HG02571 (cell line): Measurements from ENCODE around the gene GRIA2.
"Not testable (repeated sequence)": the region's sequence is repeated elsewhere in the genome, so short reads cannot be mapped to it uniquely, and the experiment has no call there.

ENCODE experiments used
- ATAC-seq: cut with Tn5 transposase; IDR thresholded peaks from one replicate; pipeline ENCODE4 v1.9.1; 2021; ENCODE audit warnings: mild to moderate bottlenecking, moderate library complexity; ENCODE audit not compliant: unreplicated experiment

The GRIA2 gene

DNA sequence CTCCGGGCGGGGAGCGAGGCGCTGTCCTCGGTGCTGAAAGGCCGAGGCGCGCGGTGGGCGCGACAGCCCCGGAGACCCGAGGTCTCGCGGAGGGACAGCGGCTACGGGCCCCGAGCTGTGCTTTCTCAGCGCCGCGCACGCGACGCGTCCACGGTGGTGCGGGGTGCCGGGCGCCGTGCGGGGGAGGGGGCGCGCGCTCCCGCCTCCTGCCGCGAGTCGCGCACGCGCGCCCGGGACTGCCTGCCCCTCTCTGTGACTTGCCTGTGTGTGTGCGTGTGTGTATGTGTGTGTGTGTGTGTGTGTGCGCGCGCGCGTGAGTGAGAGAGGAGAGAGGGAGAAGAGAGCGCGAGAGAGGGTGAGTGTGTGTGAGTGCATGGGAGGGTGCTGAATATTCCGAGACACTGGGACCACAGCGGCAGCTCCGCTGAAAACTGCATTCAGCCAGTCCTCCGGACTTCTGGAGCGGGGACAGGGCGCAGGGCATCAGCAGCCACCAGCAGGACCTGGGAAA lies at the start of gene GRIA2:
Gene GRIA2, plus strand, starts transcription at position 358 of the 511 bp plus-strand sequence. CDS start 315 bp downstream, outside the sequence.
- ATAC-seq, result no peak

DNA sequence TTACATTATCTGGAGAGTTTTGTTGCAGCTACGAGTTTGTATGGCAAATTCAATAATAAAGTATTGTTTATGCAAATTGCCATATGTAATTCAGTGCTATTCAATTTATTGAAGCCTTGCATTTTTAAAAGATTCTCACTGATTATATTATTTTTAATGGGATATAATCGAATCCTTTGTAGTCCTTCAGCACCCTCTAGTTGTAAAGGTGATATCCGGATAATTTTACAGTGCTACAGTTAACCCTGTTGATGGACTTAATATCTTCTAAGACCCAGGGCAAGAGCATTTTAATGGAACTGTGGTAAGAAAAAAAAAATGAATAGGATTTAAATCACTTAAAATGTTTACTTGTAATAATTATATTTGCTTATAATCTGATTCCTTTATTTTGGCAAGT lies 48.5 kb upstream of the GRIA2 start:
- no peak for ATAC-seq

DNA sequence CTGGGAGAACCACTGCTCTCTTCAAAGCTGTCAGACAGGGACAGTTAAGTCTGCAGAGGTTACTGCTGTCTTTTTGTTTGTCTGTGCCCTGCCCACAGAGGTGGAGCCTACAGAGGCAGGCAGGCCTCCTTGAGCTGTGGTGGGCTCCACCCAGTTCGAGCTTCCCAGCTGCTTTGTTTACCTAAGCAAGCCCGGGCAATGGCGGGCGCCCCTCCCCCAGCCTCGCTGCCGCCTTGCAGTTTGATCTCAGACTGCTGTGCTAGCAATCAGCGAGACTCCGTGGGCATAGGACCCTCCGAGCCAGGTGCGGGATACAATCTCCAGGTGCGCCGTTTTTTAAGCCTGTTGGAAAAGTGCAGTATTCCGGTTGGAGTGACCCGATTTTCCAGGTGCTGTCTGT lies 40.3 kb upstream of the GRIA2 start:
- ATAC-seq, result not testable (repeated sequence)

DNA sequence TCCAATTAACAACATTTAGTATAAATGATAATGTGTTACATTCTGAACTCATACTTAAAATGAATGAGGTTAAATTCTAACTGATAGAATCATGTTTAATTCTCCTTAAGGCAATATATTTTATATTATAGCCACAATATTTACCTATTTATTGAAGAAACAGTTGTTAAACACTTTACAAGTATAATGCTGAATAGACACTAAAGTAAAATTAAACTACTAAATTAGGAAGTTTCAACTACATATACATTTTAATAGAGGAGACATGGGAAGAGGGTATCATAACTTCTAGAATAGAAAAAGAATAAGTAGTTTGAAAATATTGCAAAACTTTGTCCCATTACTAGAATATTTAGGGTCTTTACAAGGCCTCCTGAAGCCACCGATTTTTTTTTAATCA lies 36.2 kb upstream of the GRIA2 start:
- ATAC-seq, result no peak

DNA sequence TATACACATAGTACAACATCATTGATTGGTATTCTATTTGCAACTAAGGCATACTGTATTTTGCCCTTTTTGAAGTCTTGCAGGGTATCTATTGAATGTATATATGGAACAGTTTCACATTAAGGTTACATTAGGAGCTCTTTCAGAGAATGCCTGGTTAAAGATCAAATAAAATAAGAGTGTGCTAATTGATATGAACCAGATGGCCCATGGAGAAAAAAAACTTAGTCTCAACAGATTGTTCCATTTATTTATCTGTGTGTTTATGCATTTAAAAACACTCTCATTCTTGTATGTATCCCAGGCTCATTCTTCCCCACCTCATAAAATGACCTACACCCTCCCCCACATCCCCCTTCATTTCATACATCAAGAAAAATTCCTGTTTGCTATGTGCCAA lies 35.2 kb upstream of the GRIA2 start:
- ATAC-seq, result no peak

DNA sequence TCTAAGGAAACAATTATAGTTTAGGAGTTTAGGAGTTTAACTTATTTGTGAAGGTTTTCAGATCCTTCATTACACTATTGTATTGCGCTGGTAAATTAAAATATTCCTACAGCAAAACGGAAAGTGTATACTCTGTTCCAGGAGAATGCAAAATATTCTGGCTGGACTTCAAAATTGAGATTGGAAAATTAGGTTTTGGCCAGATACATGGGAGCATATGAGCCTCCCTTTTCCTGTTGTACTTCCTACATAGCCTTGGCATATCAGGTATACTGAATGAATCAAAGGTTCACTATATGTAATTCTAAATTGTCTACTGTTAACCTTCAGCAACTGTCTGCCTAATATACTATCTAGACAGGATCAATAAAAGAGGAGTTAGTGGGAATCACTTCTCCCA lies 25.2 kb upstream of the GRIA2 start:
- no peak for ATAC-seq

DNA sequence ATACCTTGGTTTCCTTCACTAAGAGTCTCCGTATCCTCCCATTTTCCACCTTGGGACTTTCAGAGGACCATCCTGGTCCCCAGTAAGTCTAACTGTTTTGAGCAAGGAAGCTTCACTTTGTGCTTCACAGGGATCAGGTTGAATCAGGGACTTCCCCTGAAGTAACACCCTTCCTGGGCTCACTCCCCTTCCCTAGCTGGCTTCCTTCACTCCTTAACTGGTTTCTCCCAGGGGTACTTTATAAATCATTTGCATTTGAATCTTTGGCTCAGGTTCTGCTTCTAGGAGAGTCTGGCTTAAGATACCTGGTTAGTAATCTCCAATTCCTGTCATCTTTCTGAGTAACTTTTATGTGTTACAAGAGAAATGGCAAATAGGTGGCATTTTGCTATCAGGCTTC lies 24.5 kb upstream of the GRIA2 start:
- no peak for ATAC-seq

DNA sequence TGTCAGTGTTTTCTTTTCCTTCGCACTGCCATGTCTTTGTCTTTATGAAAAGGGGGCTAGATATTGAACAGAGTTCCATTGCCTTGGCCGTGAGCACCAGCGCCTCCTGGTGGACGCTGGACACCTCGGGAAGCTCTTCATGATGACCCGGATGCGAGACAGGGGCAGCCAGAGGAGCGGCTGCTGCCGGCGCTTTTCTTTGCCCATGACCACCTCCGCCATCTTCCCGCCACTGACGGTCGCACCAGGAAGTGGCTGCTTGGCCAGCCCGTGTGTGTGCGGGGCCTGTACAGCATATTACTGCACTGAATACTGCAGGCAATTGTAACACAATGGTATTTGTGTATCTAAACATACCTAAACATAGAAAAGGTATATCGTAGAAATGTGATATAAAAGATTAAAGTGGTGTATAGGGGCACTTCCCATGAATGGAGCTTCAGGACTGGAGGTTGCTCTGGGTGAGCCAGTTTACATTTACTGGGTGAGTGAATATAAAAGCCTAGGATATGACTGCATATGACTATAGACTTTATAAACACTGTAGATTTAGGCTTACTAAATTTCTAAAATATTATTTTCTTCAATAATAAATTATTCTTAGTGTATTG lies 15.8 kb upstream of the GRIA2 start:
- no peak for ATAC-seq

DNA sequence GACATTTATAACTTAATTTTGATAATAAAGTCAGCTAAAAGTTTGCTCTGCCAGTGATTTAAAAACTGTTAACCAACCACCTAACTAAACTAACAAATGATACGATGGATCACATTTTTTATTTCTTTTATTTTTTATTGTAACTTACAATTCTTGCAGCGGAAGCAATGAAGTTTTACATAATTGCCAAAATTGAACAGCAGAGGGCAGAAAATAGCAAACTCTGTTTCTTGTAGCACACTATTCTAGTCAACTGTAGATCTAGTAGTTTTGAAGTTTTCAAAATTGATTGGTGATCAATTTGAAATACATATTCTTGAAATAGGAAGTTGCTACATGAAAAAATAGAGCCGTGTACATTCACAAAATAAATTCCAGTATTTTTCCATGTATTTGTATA lies 2.8 kb upstream of the GRIA2 start:
- no peak for ATAC-seq

DNA sequence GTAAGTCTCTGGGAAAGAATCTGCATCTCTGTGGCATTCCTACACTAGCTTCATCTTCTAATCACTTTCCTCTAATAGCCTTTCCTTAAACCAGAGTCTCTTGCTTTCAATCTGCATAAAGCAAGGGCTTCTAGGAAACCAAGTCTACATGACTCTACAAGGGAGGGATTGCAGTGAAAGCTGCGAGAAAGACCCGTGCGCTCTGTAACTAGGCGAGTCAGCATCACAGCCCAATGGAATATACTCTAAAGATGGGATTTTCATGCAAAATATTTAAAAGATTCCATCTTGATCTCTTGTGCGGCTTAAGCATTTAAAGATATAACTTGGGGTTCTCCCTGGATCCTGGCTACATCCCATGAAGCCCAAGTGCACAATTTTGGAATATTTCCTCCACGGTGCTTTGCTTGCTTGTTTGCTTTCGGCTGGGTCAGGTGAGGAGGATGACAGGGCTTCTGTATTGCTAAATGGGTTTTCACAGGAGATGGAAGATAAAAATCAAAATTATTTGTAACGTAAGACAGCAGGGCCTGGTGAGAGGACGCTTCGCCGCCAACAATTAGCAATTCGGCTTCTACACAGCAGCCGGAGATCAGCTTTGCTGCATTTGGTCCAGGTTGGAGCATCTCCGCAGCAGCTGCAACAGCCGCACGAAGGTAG lies 687 bp upstream of the GRIA2 start:
- no peak for ATAC-seq

DNA sequence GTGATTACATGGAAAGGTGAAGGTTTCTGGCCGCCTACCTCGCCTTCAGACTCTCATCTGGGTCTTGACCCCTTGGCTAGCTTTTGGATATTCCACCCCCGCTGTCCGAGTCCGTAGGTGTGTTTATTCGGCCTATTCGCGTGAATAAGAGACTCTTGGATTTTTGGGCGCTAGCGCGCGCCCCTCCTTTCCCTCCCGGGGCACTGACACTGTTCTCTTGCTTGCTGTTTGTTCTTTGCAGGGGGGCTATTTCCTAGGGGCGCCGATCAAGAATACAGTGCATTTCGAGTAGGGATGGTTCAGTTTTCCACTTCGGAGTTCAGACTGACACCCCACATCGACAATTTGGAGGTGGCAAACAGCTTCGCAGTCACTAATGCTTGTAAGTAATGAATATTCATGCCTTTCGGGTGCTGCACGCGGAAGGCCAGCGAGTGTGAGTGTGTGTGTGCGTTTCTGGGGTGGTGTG lies 932 bp downstream of the GRIA2 start:
- no peak for ATAC-seq

DNA sequence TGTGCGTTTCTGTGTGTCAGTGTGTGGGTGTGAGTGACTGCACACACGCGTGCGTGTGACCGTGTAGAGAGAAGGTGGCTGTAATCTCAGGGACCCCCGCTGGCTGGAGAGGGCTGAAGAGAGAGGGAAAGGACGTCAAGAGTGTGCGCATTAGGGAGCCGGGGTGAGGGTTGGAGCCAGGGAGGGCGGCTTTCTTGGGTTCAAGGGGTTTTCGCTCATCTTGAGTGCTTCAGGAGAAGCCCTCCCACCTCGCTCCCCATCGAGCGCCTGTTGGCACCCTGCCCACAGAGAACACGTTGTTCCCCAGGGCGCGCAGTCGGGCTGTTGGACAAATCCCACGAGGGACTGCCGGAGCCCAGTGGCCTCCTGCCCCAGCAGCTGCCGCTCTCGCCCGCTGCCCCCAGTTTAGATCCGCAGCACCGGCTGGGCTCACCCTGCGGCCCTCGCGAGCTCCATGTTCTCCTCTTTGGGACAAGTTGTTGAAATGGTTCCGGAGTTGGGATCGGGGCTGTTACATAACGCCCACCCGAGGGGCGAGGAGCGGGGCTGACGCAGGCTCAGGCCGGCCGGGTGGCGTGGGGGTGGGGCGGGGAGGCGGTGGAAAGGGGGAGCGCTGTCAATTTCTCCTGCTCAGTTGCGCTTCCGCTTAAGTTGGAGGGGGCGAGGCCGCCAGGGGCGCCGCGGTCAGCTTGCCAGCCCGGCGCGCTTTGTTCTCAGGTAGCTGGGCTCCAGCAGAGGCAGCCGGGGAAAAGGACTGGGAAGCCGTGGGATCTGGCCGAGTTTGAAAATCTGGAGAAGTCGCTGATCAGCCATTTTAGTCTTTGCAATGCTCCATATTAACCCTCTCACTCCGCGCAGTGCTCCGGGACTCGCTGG lies 1.6 kb downstream of the GRIA2 start:
- ATAC-seq, result no peak

DNA sequence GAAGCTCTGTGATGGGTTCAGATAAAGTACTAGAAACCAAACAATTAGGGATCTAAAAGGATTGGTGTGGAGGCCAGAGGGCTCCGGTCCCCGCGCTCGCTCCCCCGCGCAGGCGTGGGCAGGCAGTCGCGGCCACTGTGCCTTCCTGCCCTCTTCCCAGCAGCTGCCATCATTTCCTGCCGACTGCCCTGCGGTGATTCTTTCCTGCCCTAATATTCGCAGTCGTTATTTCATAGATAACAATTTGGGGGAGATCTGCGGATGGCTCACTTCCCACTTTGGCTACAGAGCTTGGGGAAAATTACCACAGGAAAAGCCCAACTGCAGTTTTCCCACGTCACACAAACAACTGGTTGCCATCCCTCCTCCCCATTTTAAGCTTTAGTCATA lies 2.2 kb downstream of the GRIA2 start:
- ATAC-seq, result no peak

DNA sequence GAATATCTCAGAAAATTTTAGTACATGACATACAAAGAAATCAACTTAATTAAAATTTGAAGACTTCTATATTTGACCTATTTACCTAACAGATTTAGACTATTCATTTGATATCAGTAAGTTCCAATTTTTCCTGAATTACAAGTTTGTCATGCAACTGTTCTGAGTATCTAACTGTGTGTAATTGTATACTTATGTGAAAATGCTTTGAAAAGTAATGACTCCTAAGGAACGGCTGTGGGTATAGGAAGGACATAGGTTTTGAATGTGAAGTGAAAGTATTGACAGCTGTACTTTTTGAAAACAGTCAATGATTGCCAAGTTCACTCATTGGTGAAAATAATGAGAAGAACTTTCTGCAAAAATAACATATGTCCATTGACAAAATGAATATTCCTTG lies 2.9 kb downstream of the GRIA2 start:
- no peak for ATAC-seq

DNA sequence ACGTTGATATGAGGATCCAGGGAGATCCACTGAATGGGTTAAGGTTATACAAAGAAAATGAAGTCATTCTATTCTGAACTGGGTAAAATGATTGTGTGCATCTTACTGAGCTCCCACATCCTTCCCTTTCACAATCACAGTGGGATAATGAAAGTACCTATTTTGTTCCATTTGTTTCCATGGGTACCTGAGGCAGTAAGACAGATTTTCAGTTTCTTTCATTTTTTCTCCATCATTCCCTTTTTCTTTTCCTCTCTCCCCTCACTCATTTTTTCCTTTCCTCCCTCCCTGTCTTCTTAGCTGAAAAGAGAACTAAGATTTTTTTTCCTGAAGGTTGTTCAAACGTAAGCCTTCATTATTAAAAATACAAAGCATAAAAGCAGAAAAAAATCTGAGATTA lies 4.6 kb downstream of the GRIA2 start:
- no peak for ATAC-seq

DNA sequence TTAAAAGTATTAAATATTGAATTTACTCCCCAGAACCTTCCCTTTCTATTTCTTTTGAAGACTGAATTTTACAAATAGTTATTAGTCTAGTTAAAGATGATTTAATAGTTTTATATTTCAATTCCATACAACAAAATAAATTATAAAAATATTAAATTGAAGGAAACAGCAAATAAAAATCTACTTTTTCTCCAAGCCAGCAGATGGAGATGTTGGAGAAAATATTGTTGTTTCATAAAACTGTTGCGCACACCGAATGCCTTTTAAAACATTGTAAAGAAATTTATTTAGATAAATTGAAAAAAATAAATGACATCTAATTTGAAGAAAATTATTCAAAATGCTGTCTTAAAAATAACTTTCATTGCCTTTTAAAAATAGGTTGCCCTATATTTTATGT lies 5.5 kb downstream of the GRIA2 start:
- no peak for ATAC-seq

DNA sequence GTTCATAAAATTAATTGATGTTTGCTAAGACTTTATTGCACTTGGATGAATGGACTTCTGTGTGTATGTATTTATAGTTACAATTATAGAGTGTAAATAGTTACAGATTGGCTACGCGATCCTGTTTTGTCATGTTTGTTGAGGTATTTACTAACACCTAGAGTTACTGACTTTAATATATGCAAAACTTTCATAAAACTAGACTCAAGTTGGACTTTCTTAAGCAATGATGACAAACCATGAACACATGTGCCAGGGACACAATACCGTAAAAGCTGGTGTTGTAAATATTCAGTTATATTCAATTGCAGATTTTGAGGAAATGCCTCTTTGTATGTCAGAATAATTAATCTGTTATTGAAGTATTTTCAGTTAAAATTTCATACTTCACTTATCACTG lies 6.1 kb downstream of the GRIA2 start:
- ATAC-seq, result no peak

DNA sequence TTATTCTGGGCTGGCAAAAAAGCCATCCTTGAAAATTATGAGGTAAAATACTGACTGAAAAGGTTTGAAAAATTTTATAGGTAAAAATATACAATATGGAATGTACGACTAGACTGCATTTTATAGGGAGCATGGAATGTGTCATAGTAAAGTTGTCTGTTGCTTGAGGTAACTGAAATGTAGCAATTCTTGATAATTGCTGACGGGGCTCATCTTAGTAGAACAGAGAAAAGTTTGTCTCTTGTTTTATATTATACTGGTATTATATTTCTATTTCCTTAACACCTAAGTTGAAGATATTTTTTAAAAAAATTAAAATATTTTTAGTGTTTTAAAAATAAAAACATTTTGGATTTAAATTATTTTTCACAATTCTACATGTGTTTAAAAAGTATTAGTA lies 11.0 kb downstream of the GRIA2 start:
- no peak for ATAC-seq

DNA sequence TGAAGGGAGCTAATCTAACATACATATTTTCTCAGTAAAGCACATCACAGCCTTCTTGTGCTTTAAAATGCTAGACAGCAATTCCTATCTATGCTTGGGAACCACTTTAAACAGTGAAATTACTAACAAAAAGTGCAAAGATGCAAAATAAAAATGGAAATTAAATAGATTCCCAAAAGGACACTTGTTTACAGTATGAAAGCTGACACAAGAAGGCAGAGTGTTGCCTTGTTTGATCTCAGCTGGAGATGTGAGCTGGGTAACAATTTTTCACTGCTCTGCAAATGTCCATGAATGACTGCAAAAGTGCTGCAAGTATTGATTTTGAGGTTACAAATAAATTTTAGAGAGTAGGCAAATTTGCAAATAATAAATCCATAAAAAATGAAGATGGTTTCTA lies 22.3 kb downstream of the GRIA2 start:
- ATAC-seq, result no peak

DNA sequence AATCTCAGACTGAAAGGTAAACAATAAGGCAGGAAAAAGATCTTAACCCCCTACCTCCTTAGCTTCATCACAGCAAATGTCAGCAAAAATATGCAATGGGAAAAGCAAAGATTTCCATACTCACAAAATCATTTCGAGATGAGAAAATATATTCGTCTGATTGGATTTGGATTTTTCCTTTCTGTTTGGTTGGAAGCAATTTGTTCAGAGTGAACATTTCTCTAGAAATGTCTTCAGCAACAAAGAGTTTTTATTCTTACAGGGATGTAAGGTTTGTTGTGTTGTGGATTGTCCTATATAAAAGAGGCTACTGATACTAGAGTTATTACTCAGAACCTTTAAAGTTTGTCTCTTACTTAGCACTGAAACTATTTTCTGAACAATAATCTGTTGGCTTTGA lies 23.8 kb downstream of the GRIA2 start:
- no peak for ATAC-seq

DNA sequence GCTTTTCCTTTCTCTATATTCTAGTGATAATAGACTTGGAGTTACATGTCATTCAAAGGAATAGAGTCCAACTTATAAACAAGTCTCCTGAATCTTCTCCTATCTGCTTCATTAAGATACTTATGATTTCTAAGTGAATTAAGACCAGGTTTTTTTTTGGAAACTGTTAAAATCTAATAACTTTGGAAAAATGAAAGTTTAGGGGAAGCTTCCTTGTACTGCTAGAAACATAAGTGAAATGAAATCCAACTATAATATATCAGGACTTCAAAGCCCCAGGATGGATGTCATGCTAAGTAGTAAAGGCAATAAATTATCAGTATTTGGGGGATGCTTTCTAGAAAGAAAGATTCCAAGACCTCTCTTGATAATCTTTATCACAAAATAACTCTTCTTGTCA lies 24.8 kb downstream of the GRIA2 start:
- no peak for ATAC-seq

DNA sequence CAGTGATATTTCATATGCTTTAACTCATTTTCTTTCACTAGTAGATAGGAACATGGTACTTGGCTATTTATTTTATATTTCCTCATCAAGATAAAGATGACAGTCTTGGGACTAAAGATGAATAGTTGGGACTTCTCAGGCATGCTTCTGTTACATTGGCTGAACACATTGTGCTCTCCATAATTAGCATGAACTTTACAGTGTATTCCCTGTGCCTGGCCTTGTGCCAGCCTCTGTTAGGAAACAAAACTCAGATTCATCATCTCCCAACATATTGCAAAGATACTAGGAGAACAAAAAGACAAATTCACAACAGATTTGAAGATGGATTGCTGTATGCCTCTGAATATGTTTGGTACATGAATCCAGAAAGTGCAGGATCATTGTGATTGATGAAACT lies 26.4 kb downstream of the GRIA2 start:
- no peak for ATAC-seq
